Ishikawa (cell line): ENCODE measurements around the gene POU3F1.

Experiments used
- CEBPB ChIP-seq: IDR thresholded peaks from 2 replicates; pipeline ENCODE4 v1.6.1; 2012
- CREB1 ChIP-seq: IDR thresholded peaks from 2 replicates; pipeline ENCODE4 v1.6.1; 2012; ENCODE audit warnings: low read depth
- EGR1 ChIP-seq: IDR thresholded peaks from 2 replicates; pipeline ENCODE4 v1.6.1; 2012
- EP300 ChIP-seq: IDR thresholded peaks from 2 replicates; pipeline ENCODE4 v1.6.1; 2012; ENCODE audit warnings: borderline replicate concordance
- FOXM1 ChIP-seq: IDR thresholded peaks from 2 replicates; pipeline ENCODE4 v1.6.1; 2012; ENCODE audit warnings: low read depth, borderline replicate concordance
- MAX ChIP-seq: IDR thresholded peaks from 2 replicates; pipeline ENCODE4 v1.6.1; 2012
- NFIC ChIP-seq: IDR thresholded peaks from 2 replicates; pipeline ENCODE4 v1.6.1; 2012
- RAD21 ChIP-seq: IDR thresholded peaks from 2 replicates; pipeline ENCODE4 v1.6.1; 2012; ENCODE audit warnings: low read depth
- REST ChIP-seq: IDR thresholded peaks from 2 replicates; pipeline ENCODE4 v1.6.1; 2012; ENCODE audit warnings: low read depth, mild to moderate bottlenecking
- TAF1 ChIP-seq: IDR thresholded peaks from 2 replicates; pipeline ENCODE4 v1.6.1; 2012; ENCODE audit warnings: low read depth, mild to moderate bottlenecking
- TCF12 ChIP-seq: IDR thresholded peaks from 2 replicates; pipeline ENCODE4 v1.6.1; 2012; ENCODE audit warnings: low read depth
- TEAD4 ChIP-seq: IDR thresholded peaks from 2 replicates; pipeline ENCODE4 v1.6.1; 2012
- USF1 ChIP-seq: IDR thresholded peaks from 2 replicates; pipeline ENCODE4 v1.6.1; 2012
- YY1 ChIP-seq: IDR thresholded peaks from 2 replicates; pipeline ENCODE4 v1.6.1; 2012; ENCODE audit warnings: low read depth
- ZBTB7A ChIP-seq: IDR thresholded peaks from 2 replicates; pipeline ENCODE4 v1.6.1; 2012; ENCODE audit warnings: low read depth

POU3F1 gene

GRCh38 chr1:38068220-38068979 is 21.8 kb upstream of the POU3F1 start:
- TF ChIP-seq EP300 (no peak), FOXM1 (no peak), RAD21 (no peak), TCF12 (no peak), ZBTB7A (no peak), TEAD4 (no peak), EGR1 (no peak), REST (no peak), NFIC (no peak)

- no peak for TF ChIP-seq REST
- no peak for TF ChIP-seq CEBPB
- TF ChIP-seq NFIC = no peak
- TF ChIP-seq YY1 = no peak
- TF ChIP-seq RAD21 = no peak
- no peak for TF ChIP-seq EP300
- TF ChIP-seq USF1 = no peak
- no peak for TF ChIP-seq TAF1
- no peak for TF ChIP-seq TEAD4
- TF ChIP-seq ZBTB7A = no peak
Measured at GRCh38 chr1:38064197-38064903, 17.8 kb upstream of the POU3F1 start.

- TF ChIP-seq EP300 = no peak
- TF ChIP-seq YY1 = no peak
Measured at GRCh38 chr1:38063616-38064015, 17.0 kb upstream of the POU3F1 start.

GRCh38 chr1:38062361-38063288 is 16.0 kb upstream of the POU3F1 start:
- TF ChIP-seq CREB1 = no peak
- TF ChIP-seq CEBPB = no peak
- no peak for TF ChIP-seq EGR1
- TF ChIP-seq TCF12 = no peak
- no peak for TF ChIP-seq FOXM1
- no peak for TF ChIP-seq YY1
- TF ChIP-seq USF1 = no peak
- no peak for TF ChIP-seq MAX

- no peak for TF ChIP-seq MAX
Measured at GRCh38 chr1:38061883-38062328, 15.3 kb upstream of the POU3F1 start.

- TF ChIP-seq FOXM1 (no peak), EGR1 (no peak), TAF1 (no peak), EP300 (no peak), TCF12 (no peak), ZBTB7A (no peak), CEBPB (no peak), TEAD4 (no peak), RAD21 (no peak), CREB1 (no peak), YY1 (no peak), MAX (no peak), NFIC (no peak), REST (no peak)
Measured at GRCh38 chr1:38061290-38061689, 14.7 kb upstream of the POU3F1 start.
